ENCODE results near the gene SKAP1. TPM values are rescaled to one million over a fixed set of nuclear protein-coding genes. Genes with fewer than 3 reads are reported as not detected.

SKAP1 gene
- total and polyA plus RNA-seq, 11 donors = 0.25 to 5.3 (median 0.38) TPM; not detected in 6

DNA sequence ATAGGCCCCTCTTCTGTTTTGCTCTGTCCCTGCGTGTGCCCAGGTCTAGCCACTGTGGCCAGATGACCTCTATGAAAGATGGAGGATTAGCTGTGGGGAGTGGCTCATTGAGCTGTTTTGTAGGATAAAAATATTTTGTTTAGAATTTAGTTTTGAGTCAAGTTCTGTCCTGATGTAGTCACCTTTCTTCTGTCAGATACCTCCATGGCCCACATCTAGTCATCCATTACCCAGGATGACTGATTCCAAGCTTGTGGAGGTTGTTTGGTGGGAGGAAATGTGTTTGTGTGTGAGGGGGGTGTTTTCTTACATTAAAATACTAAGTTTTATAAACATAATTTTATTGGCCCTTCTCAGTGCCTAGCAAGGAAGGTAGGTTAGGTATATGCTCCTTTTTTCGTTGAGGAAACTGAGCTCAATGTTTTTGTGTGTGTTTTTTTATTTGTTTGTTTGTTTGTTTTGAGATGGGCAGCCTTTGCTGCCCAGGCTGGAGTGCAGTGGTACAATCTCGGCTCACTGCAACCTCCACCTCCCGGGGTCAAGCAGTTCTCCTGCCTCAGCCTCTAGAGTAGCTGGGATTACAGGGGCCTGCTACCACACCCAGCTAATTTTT is 306.1 kb downstream of the SKAP1 start:
- no peak for DNase-seq
- Histone ChIP-seq H3K36me3 (peaks cover 0 to 76% (median 50%) of the 10 kb centered on the region in 9 donors), H3K4me1 (peaks cover 0 to 3% (median 0%) of the 10 kb centered on the region in 12 donors), H3K27me3 (no peaks in the 10 kb centered on the region), H3K27ac (no peak overlapping the region), H3K4me3 (no peak overlapping the region), H3K9me3 (no peaks in the 10 kb centered on the region)
- WGBS, 4 donors = 94 to 99% (median 96%) methylated on average over 4 of the region's 4 CpGs
- no peak for TF ChIP-seq CTCF (IDR thresholded peaks at IDR 0.05)
- TF ChIP-seq POLR2A (IDR thresholded peaks at IDR 0.05) = no peak
- ATAC-seq = no peak
- intact Hi-C loops (cut with DNase I) = no loop called here

GRCh38 chr17:48123111-48123510 is 306.9 kb downstream of the SKAP1 start:
- peaks cover 0 to 3% (median 0%) of the 10 kb centered on the region in 12 donors for H3K4me1 ChIP-seq
- no peak overlapping the region for H3K27ac ChIP-seq
- H3K36me3 ChIP-seq = peaks cover 0 to 84% (median 58%) of the 10 kb centered on the region in 9 donors
- 77 to 85% (median 82%) methylated on average over 6 of the region's 6 CpGs for WGBS, 4 donors
- intact Hi-C loops (cut with DNase I) = no loop called here
- DNase-seq (no peak), ATAC-seq (no peak)
- H3K9me3 ChIP-seq = no peaks in the 10 kb centered on the region
- TF ChIP-seq POLR2A (IDR thresholded peaks at IDR 0.05) (no peak), CTCF (IDR thresholded peaks at IDR 0.05) (no peak)
- no peaks in the 10 kb centered on the region for H3K27me3 ChIP-seq
- no peak overlapping the region for H3K4me3 ChIP-seq

DNA sequence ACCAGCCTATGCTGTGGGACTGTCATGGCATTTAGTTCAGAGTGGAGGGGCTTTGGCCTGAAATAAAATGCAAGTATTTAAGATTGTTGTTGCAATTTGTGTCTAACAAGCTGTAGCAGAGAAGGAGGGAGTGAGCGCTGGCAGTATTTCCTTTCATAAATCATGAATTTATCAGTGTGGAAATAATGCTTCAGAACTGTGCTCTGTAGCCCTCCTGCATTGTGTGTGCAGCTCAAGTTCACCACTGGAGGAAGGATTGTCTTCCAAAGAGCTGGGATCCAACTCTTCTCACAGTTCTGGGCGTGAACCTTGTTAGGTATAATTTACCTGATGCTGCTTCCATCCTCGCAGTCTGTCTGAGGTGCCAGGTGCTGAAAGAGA is 307.4 kb downstream of the SKAP1 start:
- no peak for ATAC-seq
- DNase-seq = no peak
- no peak overlapping the region for H3K4me3 ChIP-seq
- intact Hi-C loops (cut with DNase I) = no loop called here
- H3K27me3 ChIP-seq = no peaks in the 10 kb centered on the region
- H3K9me3 ChIP-seq = no peaks in the 10 kb centered on the region
- H3K27ac ChIP-seq = no peak overlapping the region
- TF ChIP-seq POLR2A (IDR thresholded peaks at IDR 0.05) (no peak), CTCF (IDR thresholded peaks at IDR 0.05) (no peak)
- H3K4me1 ChIP-seq = peaks cover 0 to 3% (median 0%) of the 10 kb centered on the region in 12 donors
- 92 to 97% (median 94%) methylated on average over 3 of the region's 3 CpGs for WGBS, 4 donors
- H3K36me3 ChIP-seq = peaks cover 0 to 88% (median 62%) of the 10 kb centered on the region in 9 donors

DNA sequence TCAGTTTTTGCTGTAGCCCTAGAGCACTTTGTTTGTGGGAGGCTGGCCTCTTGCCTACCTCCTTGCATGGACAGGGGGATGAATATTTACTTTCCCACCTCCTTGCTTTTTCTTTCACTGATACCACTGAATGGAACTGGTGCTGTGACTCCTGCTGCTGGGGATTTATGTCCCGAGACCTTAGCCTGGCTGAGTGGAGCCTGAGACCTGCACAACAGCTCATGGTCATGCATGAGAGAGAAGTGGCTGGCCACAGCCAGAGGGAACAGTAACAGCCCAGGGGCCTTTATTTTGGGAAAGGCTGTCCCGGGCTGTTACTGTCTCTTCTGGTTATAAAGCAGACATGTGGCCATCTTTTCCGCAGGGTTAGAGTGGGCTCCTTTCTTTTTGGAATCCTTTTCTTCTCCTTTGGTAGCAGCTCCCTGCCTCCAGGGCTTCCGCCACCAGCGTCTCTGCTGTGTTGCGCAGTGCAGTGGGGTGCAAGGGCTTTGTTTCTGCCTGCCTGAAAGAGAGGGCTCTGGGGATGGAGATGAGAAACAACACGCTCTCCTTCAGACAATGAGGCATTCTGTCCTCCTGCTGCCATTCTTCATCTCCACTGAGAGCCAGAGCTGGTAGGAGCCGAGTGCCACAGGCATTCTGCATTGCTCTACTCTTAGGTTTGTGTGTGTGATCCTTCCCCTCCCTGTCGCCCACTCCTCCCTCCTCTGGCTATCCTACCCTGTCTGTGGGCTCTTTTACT is 307.9 kb downstream of the SKAP1 start:
- DNase-seq (no peak), ATAC-seq (no peak)
- peaks cover 0 to 3% (median 0%) of the 10 kb centered on the region in 12 donors for H3K4me1 ChIP-seq
- no peak overlapping the region for H3K27ac ChIP-seq
- no peaks in the 10 kb centered on the region for H3K9me3 ChIP-seq
- TF ChIP-seq CTCF (IDR thresholded peaks at IDR 0.05) = no peak
- no peak for TF ChIP-seq POLR2A (IDR thresholded peaks at IDR 0.05)
- WGBS, 4 donors = 83 to 90% (median 85%) methylated on average over 9 of the region's 9 CpGs
- no peaks in the 10 kb centered on the region for H3K27me3 ChIP-seq
- H3K36me3 ChIP-seq = peaks cover 0 to 94% (median 68%) of the 10 kb centered on the region in 9 donors
- intact Hi-C loops (cut with DNase I) = no loop called here
- no peak overlapping the region for H3K4me3 ChIP-seq

All from heart left ventricle (tissue), 16 donors.